ENCODE data around the gene SRGAP2C.
"Not testable (repeated sequence)": the region's sequence is repeated elsewhere in the genome, so short reads cannot be mapped to it uniquely, and the experiment has no call there.

SRGAP2C gene

GRCh38 chr1:121386319-121386948 lies 201.7 kb downstream of the SRGAP2C start:
- not testable (repeated sequence) for DNase-seq

- not testable (repeated sequence) for DNase-seq
These were observed 205.3 kb downstream of the SRGAP2C start for GRCh38 chr1:121389895-121390560.

- DNase-seq = not testable (repeated sequence)
These were observed 207.4 kb downstream of the SRGAP2C start for GRCh38 chr1:121392130-121392529.

- DNase-seq = not testable (repeated sequence)
These were observed 211.0 kb downstream of the SRGAP2C start for GRCh38 chr1:121395718-121396201.

- not testable (repeated sequence) for DNase-seq
These were observed 211.7 kb downstream of the SRGAP2C start for GRCh38 chr1:121396335-121397081.

GRCh38 chr1:121397101-121397500 lies 212.3 kb downstream of the SRGAP2C start:
- DNase-seq = not testable (repeated sequence)

GRCh38 chr1:121399193-121399592 lies 214.4 kb downstream of the SRGAP2C start:
- DNase-seq = not testable (repeated sequence)

- DNase-seq = not testable (repeated sequence)
These were observed 215.3 kb downstream of the SRGAP2C start for GRCh38 chr1:121400108-121400507.

- not testable (repeated sequence) for DNase-seq
These were observed 216.0 kb downstream of the SRGAP2C start for GRCh38 chr1:121400541-121401310.

GRCh38 chr1:121401375-121401955 lies 216.7 kb downstream of the SRGAP2C start:
- not testable (repeated sequence) for DNase-seq

- DNase-seq = not testable (repeated sequence)
These were observed 218.5 kb downstream of the SRGAP2C start for GRCh38 chr1:121403254-121403653.

GRCh38 chr1:121408354-121408753 lies 223.6 kb downstream of the SRGAP2C start:
- DNase-seq = no peak

- no peak for DNase-seq
These were observed 229.0 kb downstream of the SRGAP2C start for GRCh38 chr1:121413821-121414220.

- no peak for DNase-seq
These were observed 230.1 kb downstream of the SRGAP2C start for GRCh38 chr1:121414905-121415304.

GRCh38 chr1:121417325-121417923 lies 232.6 kb downstream of the SRGAP2C start:
- DNase-seq = no peak

GRCh38 chr1:121418369-121419049 lies 233.7 kb downstream of the SRGAP2C start:
- no peak for DNase-seq

GRCh38 chr1:121419050-121419615 lies 234.4 kb downstream of the SRGAP2C start:
- DNase-seq = not testable (repeated sequence)

- DNase-seq = not testable (repeated sequence)
These were observed 236.7 kb downstream of the SRGAP2C start for GRCh38 chr1:121421490-121421889.

GRCh38 chr1:121423956-121424355 lies 239.2 kb downstream of the SRGAP2C start:
- DNase-seq = not testable (repeated sequence)

- DNase-seq = not testable (repeated sequence)
These were observed 248.7 kb downstream of the SRGAP2C start for GRCh38 chr1:121433517-121433916.

- not testable (repeated sequence) for DNase-seq
These were observed 254.1 kb downstream of the SRGAP2C start for GRCh38 chr1:121438862-121439261.
